Right lobe of liver (tissue), 6 donors: ENCODE measurements around the gene UACA. TPM values are rescaled to one million over a fixed set of nuclear protein-coding genes. Genes with fewer than 3 reads are reported as not detected.
"Not testable (repeated sequence)": the region's sequence is repeated elsewhere in the genome, so short reads cannot be mapped to it uniquely, and the experiment has no call there.

Experiments
- ATAC-seq, 4 donors: fragments of 200-7000 bp; cut with Tn5 transposase; one replicate each; pipeline ENCODE4 v1.9.1; 2020; ENCODE audit warnings: mild to moderate bottlenecking in 4 of 4, moderate library complexity in 4 of 4
- DNase-seq, 3 donors: peaks; one replicate each; pipeline ENCODE4 v3.0.0-alpha.2; 2020
- H3K27ac ChIP-seq, 3 donors: fragments of 200-600 bp; one replicate each; pipeline ENCODE4 v1.8.0; 2022
- H3K27me3 ChIP-seq, 2 donors: fragments of 200-600 bp; one replicate each; pipeline ENCODE4 v1.8.0; 2022
- H3K36me3 ChIP-seq, 4 donors: fragments of 200-600 bp; sonication (generic) in 1 of 4; one replicate each; pipeline versions ENCODE4 v1.5.1 to v1.8.0; 2017 to 2022; ENCODE audit warnings: control low read depth in 1 of 4
- H3K4me1 ChIP-seq, 4 donors: fragments of 200-600 bp; sonication (generic) in 1 of 4; one replicate each; pipeline versions ENCODE4 v1.5.1 to v1.8.0; 2017 to 2022; ENCODE audit warnings: control low read depth in 1 of 4
- H3K4me3 ChIP-seq, 3 donors: fragments of 200-600 bp; one replicate each; pipeline ENCODE4 v1.8.0; 2022
- H3K9me3 ChIP-seq, 4 donors: fragments of 200-600 bp; sonication (generic) in 1 of 4; one replicate each; pipeline versions ENCODE4 v1.5.1 to v1.8.0; 2017 to 2022; ENCODE audit warnings: control low read depth in 1 of 4
- POLR2A ChIP-seq: fragments of 450-650 bp; IDR thresholded peaks from one replicate; pipeline ENCODE4 v1.6.1; 2017; ENCODE audit warnings: antibody characterized with exemption, mild to moderate bottlenecking
- WGBS: methylation state at CpG from one replicate; pipeline ENCODE4 v1.1.6; 2018; ENCODE audit warnings: low coverage, low lambda C conversion rate; ENCODE audit not compliant: insufficient coverage; ENCODE audit errors: missing lambda C conversion rate; 5-methylcytosine and 5-hydroxymethylcytosine counted together
- intact Hi-C, 2 donors: fragments of 100-400 bp; cut with DNase I; formaldehyde crosslinking; loops; one replicate each; pipeline versions ENCODE4 v1.11.2 to v1.14.1; 2022
- total RNA-seq, 6 experiments: library from RNA; depleted of rRNA in 2 of 6; stranded (reverse); fragments of >200 nt in 2 of 6; fragmentation: NEBNext Ultra II Directional in 3 of 6; extraction: Animal tissue kit (Norgen Biotek cat#: 25700) in 3 of 6; gene quantifications; one replicate each; pipeline versions ENCODE4 v1.1.0 to v1.2.4, GENCODE V29; 2016 to 2023
- TF ChIP-seq, protein P1 (sequence below), 4 donors: fragments of 200-600 bp in 3 of 4; fragments of 450-650 bp in 1 of 4; IDR thresholded peaks; one replicate each; pipeline versions ENCODE4 v1.5.1 to v1.8.0; 2016 to 2022; ENCODE audit warnings: antibody characterized with exemption in 4 of 4, mild to moderate bottlenecking in 2 of 4
- donor health status: DM: no; HTN: yes; CAD: no.
- donor health status: DM: no; HTN: no; CAD: no.
- donor health status: DM: no; HTN: no; CAD: no.
- donor health status: DM: no; HTN: yes; CAD: no.
- donor health status: DM: no; HTN: yes; CAD: no.

UACA gene
- total RNA-seq, 6 experiments from 2014 or later, result 10.1 to 22.3 (median 14.4) TPM

DNA sequence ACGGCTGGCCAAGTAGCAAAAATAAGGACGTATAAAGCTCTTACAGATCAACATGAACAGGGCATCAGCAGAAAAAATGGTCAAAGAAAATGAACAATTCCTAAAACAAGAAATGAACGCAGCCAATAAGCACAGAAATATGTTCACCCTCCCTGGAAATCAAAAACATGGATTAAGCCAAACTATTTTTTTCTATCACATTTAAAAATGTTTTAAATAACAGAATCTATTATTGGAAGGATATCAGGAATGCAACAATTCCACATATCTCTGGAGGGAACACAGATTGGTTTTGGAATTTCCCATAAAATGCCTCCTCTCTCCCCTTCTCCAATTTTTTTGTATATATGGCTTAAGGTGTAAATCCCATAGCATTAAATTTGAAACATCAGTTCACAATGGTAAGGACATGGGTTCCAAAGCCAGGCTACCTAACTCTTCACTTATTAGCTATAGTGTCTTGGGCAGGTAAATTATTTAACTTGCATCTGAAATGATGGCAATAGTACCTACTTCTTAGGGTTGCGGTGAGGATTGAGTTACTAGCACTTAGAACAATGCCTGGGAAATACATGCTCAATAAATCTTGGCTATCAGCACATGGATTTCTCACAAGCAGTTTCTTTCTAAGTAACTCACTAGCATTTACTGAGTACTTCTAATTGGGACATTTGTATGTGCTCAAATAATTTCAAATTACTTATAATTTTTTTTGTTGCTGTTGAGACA, 10.1 kb downstream of the UACA start:
- Histone ChIP-seq H3K4me1 (peaks cover 0 to 4% (median 0%) of the 10 kb centered on the region in 4 donors), H3K27me3 (no peaks in the 10 kb centered on the region), H3K36me3 (no peaks in the 10 kb centered on the region), H3K9me3 (no peaks in the 10 kb centered on the region), H3K4me3 (no peak overlapping the region), H3K27ac (no peak overlapping the region)
- WGBS, result 58% methylated on average over 4 of the region's 4 CpGs
- ATAC-seq (no peak), DNase-seq (no peak)
- no peak for TF ChIP-seq POLR2A
- TF ChIP-seq, protein P1, sequence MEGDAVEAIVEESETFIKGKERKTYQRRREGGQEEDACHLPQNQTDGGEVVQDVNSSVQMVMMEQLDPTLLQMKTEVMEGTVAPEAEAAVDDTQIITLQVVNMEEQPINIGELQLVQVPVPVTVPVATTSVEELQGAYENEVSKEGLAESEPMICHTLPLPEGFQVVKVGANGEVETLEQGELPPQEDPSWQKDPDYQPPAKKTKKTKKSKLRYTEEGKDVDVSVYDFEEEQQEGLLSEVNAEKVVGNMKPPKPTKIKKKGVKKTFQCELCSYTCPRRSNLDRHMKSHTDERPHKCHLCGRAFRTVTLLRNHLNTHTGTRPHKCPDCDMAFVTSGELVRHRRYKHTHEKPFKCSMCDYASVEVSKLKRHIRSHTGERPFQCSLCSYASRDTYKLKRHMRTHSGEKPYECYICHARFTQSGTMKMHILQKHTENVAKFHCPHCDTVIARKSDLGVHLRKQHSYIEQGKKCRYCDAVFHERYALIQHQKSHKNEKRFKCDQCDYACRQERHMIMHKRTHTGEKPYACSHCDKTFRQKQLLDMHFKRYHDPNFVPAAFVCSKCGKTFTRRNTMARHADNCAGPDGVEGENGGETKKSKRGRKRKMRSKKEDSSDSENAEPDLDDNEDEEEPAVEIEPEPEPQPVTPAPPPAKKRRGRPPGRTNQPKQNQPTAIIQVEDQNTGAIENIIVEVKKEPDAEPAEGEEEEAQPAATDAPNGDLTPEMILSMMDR (IDR thresholded peaks at IDR 0.05), result no peak
- intact Hi-C loops, result no loop called here

DNA sequence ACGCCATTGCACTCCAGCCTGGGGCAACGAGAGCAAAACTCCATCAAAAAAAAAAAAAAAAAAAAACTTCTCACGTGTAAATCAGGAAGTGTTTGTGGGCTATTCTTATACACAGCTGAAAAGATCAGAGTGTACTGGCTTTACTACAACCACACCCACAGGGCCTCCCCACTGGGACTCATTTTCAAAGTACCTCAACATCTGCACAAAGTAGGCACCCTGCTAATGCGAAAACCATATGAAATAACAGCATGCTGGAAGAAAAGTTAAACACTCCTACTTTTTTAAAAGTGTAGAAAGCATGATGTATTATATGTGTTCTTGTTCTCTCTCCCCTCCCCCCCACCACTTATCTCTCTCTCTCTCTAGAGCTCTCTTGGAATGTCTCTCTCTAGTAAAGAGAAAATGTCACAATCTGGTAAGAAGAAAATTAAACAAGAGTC, 11.1 kb downstream of the UACA start:
- TF ChIP-seq POLR2A, result no peak
- TF ChIP-seq, protein P1 (IDR thresholded peaks at IDR 0.05), result no peak
- peak in 1 of 4 donors; percentile 35 for ATAC-seq
- H3K4me1 ChIP-seq, result no peaks in the 10 kb centered on the region
- H3K27ac ChIP-seq, result no peak overlapping the region
- no peaks in the 10 kb centered on the region for H3K27me3 ChIP-seq
- WGBS, result 66% methylated on average over 4 of the region's 4 CpGs
- H3K9me3 ChIP-seq, result no peaks in the 10 kb centered on the region
- no peak for DNase-seq
- H3K36me3 ChIP-seq, result no peaks in the 10 kb centered on the region
- H3K4me3 ChIP-seq, result no peak overlapping the region
- intact Hi-C loops, result no loop called here

DNA sequence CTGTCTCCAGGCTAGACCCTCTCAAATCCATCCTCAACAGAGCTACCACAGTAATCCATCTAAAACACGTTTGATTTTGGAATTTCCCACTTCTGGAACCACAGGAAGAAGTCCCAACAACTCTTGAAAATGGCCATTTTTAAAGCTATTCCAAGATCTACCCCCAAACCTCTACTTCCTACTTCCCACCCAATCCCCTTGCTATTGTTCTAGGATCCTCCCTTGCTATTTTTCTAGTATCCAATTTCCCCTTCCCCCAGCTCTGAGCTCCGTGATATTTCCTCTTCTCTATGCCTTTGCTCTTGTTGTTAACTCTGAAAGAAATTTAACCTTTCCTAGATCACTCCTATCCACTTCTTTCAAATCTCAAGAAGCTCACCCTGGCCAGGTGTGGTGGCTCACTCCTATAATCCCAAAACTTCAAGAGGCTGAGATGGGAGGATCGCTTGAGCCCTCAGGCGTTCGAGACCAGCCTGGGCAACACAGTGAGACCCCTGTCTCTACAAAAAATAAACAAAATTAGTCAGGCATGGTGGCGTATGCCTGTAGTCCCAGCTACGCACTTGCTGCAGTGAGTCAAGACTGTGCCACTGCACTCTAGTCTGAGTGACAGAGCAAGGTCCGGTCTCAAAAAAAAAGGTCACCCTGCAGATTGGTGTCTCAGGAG, 13.0 kb downstream of the UACA start:
- intact Hi-C loops, result no loop called here
- H3K27ac ChIP-seq, result no peak overlapping the region
- no peaks in the 10 kb centered on the region for H3K27me3 ChIP-seq
- H3K9me3 ChIP-seq, result no peaks in the 10 kb centered on the region
- 83% methylated on average over 8 of the region's 8 CpGs for WGBS
- no peak for DNase-seq
- ATAC-seq, result no peak
- no peaks in the 10 kb centered on the region for H3K4me1 ChIP-seq
- H3K4me3 ChIP-seq, result no peak overlapping the region
- no peak for TF ChIP-seq POLR2A
- TF ChIP-seq, protein P1 (IDR thresholded peaks at IDR 0.05), result no peak
- no peaks in the 10 kb centered on the region for H3K36me3 ChIP-seq

DNA sequence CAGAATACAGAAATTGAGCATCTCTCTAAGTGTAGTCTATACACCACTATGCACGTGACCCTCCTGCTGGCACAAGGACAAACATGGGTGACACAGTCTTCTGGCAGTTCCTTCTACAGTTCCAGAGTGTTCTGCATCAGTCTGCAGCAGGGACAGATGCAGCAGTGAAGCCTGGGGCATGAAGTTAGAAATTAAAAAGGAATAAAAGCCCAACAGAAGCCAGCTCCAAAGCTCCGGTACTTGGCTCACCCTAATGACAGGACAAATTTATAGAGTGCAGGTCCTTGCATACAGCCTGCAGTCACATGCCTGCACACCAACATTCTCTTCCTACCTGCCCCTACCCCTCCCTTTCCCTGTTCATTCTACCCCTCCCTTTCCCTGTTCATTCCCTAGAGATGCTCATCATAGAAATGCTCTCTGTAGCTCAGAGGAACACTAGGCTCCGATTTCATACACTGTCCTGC, 15.0 kb downstream of the UACA start:
- TF ChIP-seq POLR2A, result no peak
- TF ChIP-seq, protein P1 (IDR thresholded peaks at IDR 0.05), result no peak
- Histone ChIP-seq H3K27me3 (no peaks in the 10 kb centered on the region), H3K36me3 (no peaks in the 10 kb centered on the region), H3K4me1 (peaks cover 0 to 3% (median under 1%) of the 10 kb centered on the region in 4 donors), H3K4me3 (no peak overlapping the region), H3K27ac (no peak overlapping the region), H3K9me3 (no peaks in the 10 kb centered on the region)
- peak; percentile 21 to 61 (median 42) for ATAC-seq
- 46% methylated on average over 3 of the region's 3 CpGs for WGBS
- peak in 1 of 3 donors; percentile 53 for DNase-seq
- intact Hi-C loops, result no loop called here

DNA sequence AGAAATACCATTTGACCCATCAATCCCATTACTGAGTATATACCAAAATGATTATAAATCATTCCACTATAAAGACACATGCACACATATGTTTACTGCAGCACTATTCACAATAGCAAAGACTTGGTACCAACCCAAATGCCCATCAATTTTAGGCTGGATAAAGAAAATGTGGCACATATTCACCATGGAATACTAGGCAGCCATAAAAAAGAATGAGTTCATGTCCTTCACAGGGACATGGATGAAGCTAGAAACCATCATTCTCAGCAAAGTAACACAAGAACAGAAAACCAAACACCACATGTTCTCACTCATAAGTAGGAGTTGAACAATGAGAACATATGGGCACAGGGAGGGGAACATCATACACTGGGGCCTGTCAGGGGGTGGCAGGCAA, 16.8 kb downstream of the UACA start:
- H3K27me3 ChIP-seq, ATAC-seq, H3K27ac ChIP-seq, DNase-seq, H3K4me3 ChIP-seq, H3K36me3 ChIP-seq, intact Hi-C loops, H3K9me3 ChIP-seq: not testable (repeated sequence)
- peaks cover 0 to 12% (median 5%) of the 10 kb centered on the region in 4 donors for H3K4me1 ChIP-seq
